IPS-NIHi7 (cell line): ENCODE results near the gene GFY.
"Not testable (repeated sequence)": the region's sequence is repeated elsewhere in the genome, so short reads cannot be mapped to it uniquely, and the experiment has no call there.

ENCODE experiments used
- DNase-seq: peaks from one replicate; pipeline ENCODE4 v3.0.0; 2012; ENCODE audit warnings: mixed read lengths; ENCODE audit errors: extremely low spot score

Gene GFY

GRCh38 chr19:49469828-49470614, 44.8 kb downstream of the GFY start:
- no peak for DNase-seq

- no peak for DNase-seq
These were observed 45.4 kb downstream of the GFY start for GRCh38 chr19:49470615-49470978.

GRCh38 chr19:49472936-49473335, 47.7 kb downstream of the GFY start:
- DNase-seq = no peak

- not testable (repeated sequence) for DNase-seq
These were observed 48.3 kb downstream of the GFY start for GRCh38 chr19:49473501-49473867.

- DNase-seq = peak; percentile 80
These were observed 48.8 kb downstream of the GFY start, which contains the start of gene FLT3LG for GRCh38 chr19:49473868-49474541. FLT3LG (plus strand) TSS chr19:49474215; CDS start chr19:49474640, 425 bp downstream.

- DNase-seq = no peak
These were observed 49.3 kb downstream of the GFY start for GRCh38 chr19:49474542-49474924.

- DNase-seq = no peak
These were observed 50.2 kb downstream of the GFY start for GRCh38 chr19:49475191-49475917.

GRCh38 chr19:49475995-49476880, 51.0 kb downstream of the GFY start:
- DNase-seq = peak; percentile 85
